Endothelial cell of umbilical vein (primary cell): ENCODE results near the gene DISP2. TPM values are rescaled to one million over a fixed set of nuclear protein-coding genes. Genes with fewer than 3 reads are reported as not detected.

ENCODE experiments used
- BruUV-seq: library from RNA; stranded (reverse); fragments of 400-500 nt; replicated peaks from 2 replicates; lab custom pipeline; 2021; lab: Mats Ljungman, UMichigan
- CTCF ChIA-PET: fragments of 300-600, 350-600 bp; sonication (Branson Sonifier 250); formaldehyde crosslinking; loops from one replicate; lab custom pipeline; 2021; ENCODE audit warnings: antibody characterized with exemption, inconsistent platforms; lab: Charles Lee
- POLR2A ChIA-PET: fragments of 300-600, 350-600 bp; sonication (Branson Sonifier 250); formaldehyde crosslinking; loops from one replicate; lab custom pipeline; 2021; ENCODE audit warnings: antibody characterized with exemption, inconsistent platforms; lab: Charles Lee
- DNase-seq: peaks from one replicate; pipeline ENCODE4 v3.0.0-alpha.2; 2011; ENCODE audit warnings: low read depth, low spot score
- FAIRE-seq: peaks from 2 replicates; lab custom pipeline; 2011; peaks lifted over from hg19 to GRCh38; lab: Jason Lieb, UNC
- H2AFZ ChIP-seq: 2 replicates; pipeline ENCODE4 v1.6.0; 2012; ENCODE audit warnings: low read depth, low read length, control low read depth, inconsistent platforms
- H3K27ac ChIP-seq: 2 replicates; pipeline ENCODE4 v1.5.1; 2011; ENCODE audit warnings: low read depth, mild to moderate bottlenecking, control low read depth, low read length, moderate library complexity; ENCODE audit not compliant: insufficient read depth
- H3K27me3 ChIP-seq, 2 experiments: 2 replicates each; pipeline versions ENCODE4 v1.6.0 to v1.6.1; 2011; ENCODE audit warnings: low read length in 2 of 2, mixed read lengths in 1 of 2; ENCODE audit not compliant: control insufficient read depth in 2 of 2, insufficient read depth in 2 of 2
- H3K36me3 ChIP-seq, 2 experiments: 2 replicates in 1 of 2; 3 replicates in 1 of 2; pipeline ENCODE4 v1.5.1; 2011; ENCODE audit warnings: low read length in 2 of 2, mild to moderate bottlenecking in 1 of 2, moderate library complexity in 1 of 2; ENCODE audit not compliant: control insufficient read depth in 2 of 2, insufficient read depth in 2 of 2; ENCODE audit errors: extremely low read depth in 1 of 2
- H3K4me1 ChIP-seq: 3 replicates; pipeline ENCODE4 v1.5.1; 2011; ENCODE audit warnings: mild to moderate bottlenecking, low read length; ENCODE audit not compliant: control insufficient read depth, insufficient read depth; ENCODE audit errors: extremely low read depth
- H3K4me2 ChIP-seq: 2 replicates; pipeline ENCODE4 v1.6.1; 2011; ENCODE audit warnings: low read length, control low read depth, mixed read lengths; ENCODE audit not compliant: insufficient read depth
- H3K4me3 ChIP-seq, 3 experiments: fragments of 200-600 bp in 1 of 3; sonication (generic), shearing (Covaris generic) in 1 of 3; replicated peaks in 1 of 3; 2 replicates each; pipeline ENCODE4 v1.5.1; 2011 to 2016; ENCODE audit warnings: control low read depth in 3 of 3, low read length in 3 of 3, mild to moderate bottlenecking in 2 of 3, inconsistent platforms in 1 of 3, low read depth in 1 of 3, moderate library complexity in 1 of 3; ENCODE audit not compliant: insufficient read depth in 1 of 3
- H3K79me2 ChIP-seq: 2 replicates; pipeline ENCODE4 v1.6.0; 2012; ENCODE audit warnings: low read length, inconsistent platforms; ENCODE audit not compliant: control insufficient read depth, insufficient read depth
- H3K9ac ChIP-seq: replicated peaks from 2 replicates; pipeline ENCODE3; 2011; ENCODE audit warnings: low read length, control low read depth; ENCODE audit not compliant: insufficient read depth; ENCODE audit errors: extremely low read depth
- H3K9me1 ChIP-seq: replicated peaks from 3 replicates; pipeline ENCODE4 v1.6.0; 2011; ENCODE audit warnings: mild to moderate bottlenecking, low read length; ENCODE audit not compliant: control insufficient read depth, insufficient read depth; ENCODE audit errors: extremely low read depth
- H3K9me3 ChIP-seq: replicated peaks from 2 replicates; pipeline ENCODE4 v1.5.1; 2012; ENCODE audit warnings: low read length, inconsistent platforms; ENCODE audit not compliant: control insufficient read depth, insufficient read depth
- H4K20me1 ChIP-seq: replicated peaks from 2 replicates; pipeline ENCODE3; 2011; ENCODE audit warnings: mild to moderate bottlenecking, low read length; ENCODE audit not compliant: control insufficient read depth, insufficient read depth; ENCODE audit errors: extremely low read depth
- EZH2 ChIP-seq: IDR thresholded peaks from 2 replicates; pipeline ENCODE4 v1.6.1; 2012; ENCODE audit warnings: borderline replicate concordance, low read depth, mild to moderate bottlenecking, moderate library complexity, low read length, inconsistent platforms; ENCODE audit not compliant: severe bottlenecking
- FOS ChIP-seq: IDR thresholded peaks from 2 replicates; pipeline ENCODE4 v1.6.1; 2011; ENCODE audit warnings: mild to moderate bottlenecking, low read length, moderate library complexity, borderline replicate concordance; ENCODE audit not compliant: insufficient read depth
- dilution Hi-C: fragments of 300-500 bp; cut with MboI; formaldehyde crosslinking; loops from one replicate; pipeline ENCODE4 v1.15.0; 2019; ENCODE audit warnings: low sequenced_read_pairs; ENCODE audit not compliant: extremely low pct_ligation_motif_present
- intact Hi-C: fragments of 100-400 bp; cut with micrococcal nuclease; formaldehyde crosslinking; loops from one replicate; pipeline ENCODE4 v1.10.0; 2022
- polyA plus RNA-seq, 4 experiments: library from polyadenylated mRNA; depleted of rRNA in 3 of 4; stranded (reverse) in 3 of 4; unstranded in 1 of 4; fragments of >200 nt; gene quantifications; 2 replicates each; pipeline versions ENCODE4 v1.2.1 to v1.2.3, GENCODE V29; 2011 to 2012; ENCODE audit warnings: missing spikeins in 1 of 4
- total RNA-seq: library from RNA; stranded (reverse); gene quantifications from 2 replicates; pipeline ENCODE4 v1.2.3, GENCODE V29; 2021
- TF ChIP-seq, protein P1 (sequence below): IDR thresholded peaks from 2 replicates; pipeline ENCODE4 v1.6.1; 2011; ENCODE audit not compliant: insufficient read depth, insufficient read length
- TF ChIP-seq, protein P2 (sequence below), 2 donors: IDR thresholded peaks; 1 replicate in 1 of 2; 2 replicates in 1 of 2; pipeline ENCODE4 v1.5.1; 2011; ENCODE audit warnings: low read length in 2 of 2, mild to moderate bottlenecking in 2 of 2, moderate library complexity in 2 of 2, control low read depth in 1 of 2, inconsistent platforms in 1 of 2, low read depth in 1 of 2; ENCODE audit not compliant: insufficient read depth in 1 of 2; ENCODE audit errors: extremely low read depth in 1 of 2

Gene DISP2
- total and polyA plus RNA-seq, 2 donors (not counting 3 experiments of a cell fraction or from before 2014, with no cell fraction given) = 0.10 to 1.2 TPM

DNA sequence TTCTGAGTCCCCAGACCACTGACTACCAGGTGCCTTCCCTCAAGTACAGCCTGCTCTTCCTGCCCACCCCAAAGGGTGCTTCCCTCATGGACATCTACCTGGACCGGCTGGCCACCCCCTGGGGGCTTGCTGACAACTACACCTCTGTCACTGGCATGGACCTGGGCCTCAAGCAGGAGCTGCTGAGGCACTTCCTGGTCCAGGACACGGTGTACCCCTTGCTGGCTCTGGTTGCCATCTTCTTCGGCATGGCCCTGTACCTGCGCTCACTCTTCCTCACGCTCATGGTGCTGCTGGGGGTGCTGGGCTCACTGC is 9.3 kb downstream of the DISP2 start:
- intact Hi-C loops (loop anchor here (5.0 kb wide), 2 partner anchors 40 to 140 kb away; partner anchors contain the start of gene IVD), dilution Hi-C loops (no loop called here)
- no peaks in the 10 kb centered on the region for H4K20me1 ChIP-seq
- H3K27ac ChIP-seq = no peak overlapping the region
- POLR2A ChIA-PET = no interaction called here
- H3K9me1 ChIP-seq = no peaks in the 10 kb centered on the region
- no peaks in the 10 kb centered on the region for H3K79me2 ChIP-seq
- no TSS peak for BruUV-seq
- no peaks in the 10 kb centered on the region for H3K27me3 ChIP-seq
- H3K4me3 ChIP-seq = no peak overlapping the region
- TF ChIP-seq FOS (no peak), EZH2 (no peak)
- TF ChIP-seq, protein P1, sequence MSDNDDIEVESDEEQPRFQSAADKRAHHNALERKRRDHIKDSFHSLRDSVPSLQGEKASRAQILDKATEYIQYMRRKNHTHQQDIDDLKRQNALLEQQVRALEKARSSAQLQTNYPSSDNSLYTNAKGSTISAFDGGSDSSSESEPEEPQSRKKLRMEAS = no peak
- TF ChIP-seq, protein P2, sequence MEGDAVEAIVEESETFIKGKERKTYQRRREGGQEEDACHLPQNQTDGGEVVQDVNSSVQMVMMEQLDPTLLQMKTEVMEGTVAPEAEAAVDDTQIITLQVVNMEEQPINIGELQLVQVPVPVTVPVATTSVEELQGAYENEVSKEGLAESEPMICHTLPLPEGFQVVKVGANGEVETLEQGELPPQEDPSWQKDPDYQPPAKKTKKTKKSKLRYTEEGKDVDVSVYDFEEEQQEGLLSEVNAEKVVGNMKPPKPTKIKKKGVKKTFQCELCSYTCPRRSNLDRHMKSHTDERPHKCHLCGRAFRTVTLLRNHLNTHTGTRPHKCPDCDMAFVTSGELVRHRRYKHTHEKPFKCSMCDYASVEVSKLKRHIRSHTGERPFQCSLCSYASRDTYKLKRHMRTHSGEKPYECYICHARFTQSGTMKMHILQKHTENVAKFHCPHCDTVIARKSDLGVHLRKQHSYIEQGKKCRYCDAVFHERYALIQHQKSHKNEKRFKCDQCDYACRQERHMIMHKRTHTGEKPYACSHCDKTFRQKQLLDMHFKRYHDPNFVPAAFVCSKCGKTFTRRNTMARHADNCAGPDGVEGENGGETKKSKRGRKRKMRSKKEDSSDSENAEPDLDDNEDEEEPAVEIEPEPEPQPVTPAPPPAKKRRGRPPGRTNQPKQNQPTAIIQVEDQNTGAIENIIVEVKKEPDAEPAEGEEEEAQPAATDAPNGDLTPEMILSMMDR (IDR thresholded peaks at IDR 0.05; ENCODE audit: extremely low read depth in 1 of 2, insufficient read depth in 1 of 2, low read depth in 1 of 2, low read length in 2 of 2) = no peak
- DNase-seq = no peak
- H3K36me3 ChIP-seq = no peaks in the 10 kb centered on the region
- CTCF ChIA-PET = interaction anchor here (0.6 to 9.4 kb wide), 11 partner anchors 12 to 89 kb away, joined by 3 to 60 read pairs (median 6); partner anchors contain the start of genes CCDC9B and IVD
- H3K9ac ChIP-seq = no peak overlapping the region
- no peak for FAIRE-seq
- H2AFZ ChIP-seq = peak overlapping the region; percentile 62
- no peak overlapping the region for H3K4me2 ChIP-seq
- no peaks in the 10 kb centered on the region for H3K9me3 ChIP-seq
- peaks cover 4% of the 10 kb centered on the region for H3K4me1 ChIP-seq
